A549 (cell line): Measurements from ENCODE around the gene FUT6.

Experiments used
- BHLHE40 ChIP-seq: IDR thresholded peaks from 2 replicates; pipeline ENCODE4 v1.6.1; 2012; ENCODE audit warnings: low read depth, low read length, inconsistent platforms
- CTCF ChIP-seq: fragments of >200 bp; sonication (Bioruptor Twin); formaldehyde crosslinking; IDR thresholded peaks from 3 replicates; pipeline ENCODE4 v1.5.1; 2016

DNA sequence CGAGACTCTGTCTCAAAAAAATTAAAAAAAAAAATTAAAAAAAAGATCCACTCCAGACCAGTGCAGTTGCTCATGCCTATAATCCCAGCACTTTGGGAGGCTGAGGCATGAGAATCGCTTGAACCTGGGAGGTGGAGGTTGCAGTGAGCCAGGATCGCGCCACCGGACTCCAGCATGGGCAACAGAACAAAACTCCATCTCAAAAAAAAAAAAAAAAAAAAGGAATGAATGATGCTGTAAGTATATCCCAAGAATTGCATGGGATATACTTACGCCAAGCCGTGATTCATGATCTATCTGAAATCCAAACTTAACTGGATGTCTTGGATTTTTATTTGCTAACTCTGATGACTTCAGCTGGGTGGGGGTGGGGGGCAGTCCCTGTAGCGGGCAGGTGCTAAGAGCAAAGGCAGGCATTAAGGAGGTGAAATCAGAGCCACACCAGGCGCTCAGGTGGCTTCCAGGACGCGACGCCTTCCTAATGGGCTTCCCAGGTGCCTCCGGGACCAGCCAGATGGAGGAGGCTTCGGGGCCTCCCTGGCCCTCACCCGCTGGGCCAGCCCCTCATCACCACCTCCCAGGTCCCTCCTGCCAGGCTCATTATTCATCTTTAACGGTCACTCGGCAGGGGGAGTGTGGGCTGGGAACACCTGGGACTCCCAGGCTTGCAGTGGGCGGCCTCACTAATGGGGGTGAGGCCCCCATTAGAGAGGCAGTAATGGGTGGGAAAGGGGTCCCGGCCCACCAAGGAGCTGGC, 42.2 kb upstream of the FUT6 start:
- no peak for TF ChIP-seq CTCF
- no peak for TF ChIP-seq BHLHE40
